Lung (tissue), 12 donors: ENCODE measurements around the gene AP5Z1. TPM values are rescaled to one million over a fixed set of nuclear protein-coding genes. Genes with fewer than 3 reads are reported as not detected.

Experiments used
- ATAC-seq: fragments of 200-7000 bp; cut with Tn5 transposase; one replicate; pipeline ENCODE4 v1.9.1; 2020; ENCODE audit warnings: moderate number of reproducible peaks; ENCODE audit not compliant: insufficient read depth, low FRiP score
- DNase-seq, 3 donors: peaks; one replicate each; pipeline ENCODE4 v3.0.0-alpha.2; 2013 to 2017
- H3K27ac ChIP-seq, 2 donors: one replicate each; pipeline ENCODE4 v1.5.1; 2013; ENCODE audit warnings: mild to moderate bottlenecking in 2 of 2, moderate library complexity in 2 of 2, control low read depth in 1 of 2, inconsistent platforms in 1 of 2, low read depth in 1 of 2, low read length in 1 of 2
- H3K27me3 ChIP-seq, 3 donors: one replicate each; pipeline ENCODE4 v1.5.1; 2013; ENCODE audit warnings: low read length in 2 of 3; ENCODE audit not compliant: control insufficient read depth in 3 of 3, insufficient read depth in 3 of 3
- H3K36me3 ChIP-seq, 4 donors: one replicate each; pipeline ENCODE4 v1.5.1; 2013; ENCODE audit warnings: low read length in 4 of 4, mild to moderate bottlenecking in 1 of 4, moderate library complexity in 1 of 4; ENCODE audit not compliant: control insufficient read depth in 4 of 4, insufficient read depth in 4 of 4
- H3K4me1 ChIP-seq, 5 donors: one replicate each; pipeline ENCODE4 v1.5.1; 2013; ENCODE audit warnings: low read length in 5 of 5, mild to moderate bottlenecking in 2 of 5, moderate library complexity in 1 of 5; ENCODE audit not compliant: control insufficient read depth in 5 of 5, insufficient read depth in 5 of 5
- H3K4me3 ChIP-seq: one replicate; pipeline ENCODE4 v1.5.1; 2013; ENCODE audit warnings: mild to moderate bottlenecking, control low read depth, moderate library complexity
- H3K9ac ChIP-seq, 2 donors: one replicate each; pipeline ENCODE4 v1.5.1; 2013; ENCODE audit warnings: low read length in 2 of 2, control low read depth in 1 of 2; ENCODE audit not compliant: insufficient read depth in 1 of 2
- H3K9me3 ChIP-seq, 4 donors: one replicate each; pipeline ENCODE4 v1.5.1; 2013; ENCODE audit warnings: low read length in 3 of 4, mild to moderate bottlenecking in 1 of 4, moderate library complexity in 1 of 4; ENCODE audit not compliant: control insufficient read depth in 4 of 4, insufficient read depth in 3 of 4
- CTCF ChIP-seq: IDR thresholded peaks from 2 replicates; pipeline ENCODE4 v1.5.1; 2012; ENCODE audit warnings: mild to moderate bottlenecking; ENCODE audit errors: control extremely low read depth, extremely low read depth
- WGBS, 2 donors: extraction: QIAGEN DNeasy Blood & Tissue Kit; methylation state at CpG; one replicate each; pipeline ENCODE4 v1.1.7; 2013; 5-methylcytosine and 5-hydroxymethylcytosine counted together
- polyA plus RNA-seq, 2 donors: library from polyadenylated mRNA; stranded (reverse); fragments of 200-250 nt; gene quantifications; one replicate each; pipeline ENCODE4 v1.2.1, GENCODE V29; 2013
- total RNA-seq, 2 donors: library from RNA; depleted of rRNA in 1 of 2; stranded (reverse); fragments of >200 nt in 1 of 2; gene quantifications; one replicate each; pipeline ENCODE4 v1.2.1, GENCODE V29; 2014 to 2021
- donor health status: control.
- donor health status: control.
- donor health status: Bipolar disorder and iron deficiency.
- donor health status: healthy.
- donor health status: DM: yes; HTN: yes; CAD: no.

The AP5Z1 gene
- total and polyA plus RNA-seq, 4 donors = 21.2 to 62.4 (median 59.3) TPM

GRCh38 chr7:4763794-4764185 lies 11.6 kb upstream of the AP5Z1 start:
- Histone ChIP-seq H3K9me3 (peaks cover 0 to 2% (median 0%) of the 10 kb centered on the region in 4 donors), H3K4me1 (peaks cover 0 to 2% (median 0%) of the 10 kb centered on the region in 5 donors), H3K9ac (no peak overlapping the region), H3K4me3 (no peak overlapping the region), H3K27me3 (no peaks in the 10 kb centered on the region), H3K36me3 (peaks cover 7 to 62% (median 28%) of the 10 kb centered on the region in 4 donors), H3K27ac (no peak overlapping the region)
- ATAC-seq (no peak), DNase-seq (no peak)
- WGBS, 2 donors = 97 to 99% methylated on average over 21 of the region's 21 CpGs
- TF ChIP-seq CTCF = no peak

- H3K27me3 ChIP-seq = no peaks in the 10 kb centered on the region
- H3K9ac ChIP-seq = no peak overlapping the region
- no peak overlapping the region for H3K4me3 ChIP-seq
- 85 to 89% methylated on average over 35 of the region's 35 CpGs for WGBS, 2 donors
- TF ChIP-seq CTCF = no peak
- H3K27ac ChIP-seq = no peak overlapping the region
- DNase-seq = no peak
- no peak for ATAC-seq
- peaks cover 7 to 55% (median 25%) of the 10 kb centered on the region in 4 donors for H3K36me3 ChIP-seq
- H3K4me1 ChIP-seq = peaks cover 0 to 2% (median 0%) of the 10 kb centered on the region in 5 donors
- H3K9me3 ChIP-seq = peaks cover 0 to 2% (median 0%) of the 10 kb centered on the region in 4 donors
Measured at GRCh38 chr7:4764402-4765007, 10.9 kb upstream of the AP5Z1 start.

GRCh38 chr7:4765776-4766490 lies 9.5 kb upstream of the AP5Z1 start:
- WGBS, 2 donors = 90 to 91% methylated on average over 23 of the region's 23 CpGs
- H3K9ac ChIP-seq = no peak overlapping the region
- peaks cover 0 to 6% (median 0%) of the 10 kb centered on the region in 5 donors for H3K4me1 ChIP-seq
- DNase-seq = no peak
- no peak overlapping the region for H3K27ac ChIP-seq
- peaks cover 0 to 2% (median 0%) of the 10 kb centered on the region in 4 donors for H3K9me3 ChIP-seq
- peaks cover 7 to 48% (median 24%) of the 10 kb centered on the region in 4 donors for H3K36me3 ChIP-seq
- ATAC-seq = no peak
- no peak for TF ChIP-seq CTCF
- no peaks in the 10 kb centered on the region for H3K27me3 ChIP-seq
- no peak overlapping the region for H3K4me3 ChIP-seq
